B cell (primary cell): Measurements from ENCODE around the gene RAB39A. TPM values are rescaled to one million over a fixed set of nuclear protein-coding genes. Genes with fewer than 3 reads are reported as not detected.

Source experiments
- ATAC-seq: fragments of 200-7000 bp; cut with Tn5 transposase; one replicate; pipeline ENCODE4 v1.10.0; 2021; ENCODE audit warnings: low read depth, mild to moderate bottlenecking, moderate number of reproducible peaks, moderate library complexity
- CTCF ChIA-PET: fragments of 350-600 bp; sonication (Branson Sonifier 250); formaldehyde crosslinking; loops from one replicate; lab custom pipeline; 2021; ENCODE audit warnings: antibody characterized with exemption, inconsistent platforms; lab: Charles Lee
- POLR2A ChIA-PET: fragments of 350-600 bp; sonication (Branson Sonifier 250); formaldehyde crosslinking; loops from one replicate; lab custom pipeline; 2021; ENCODE audit warnings: antibody characterized with exemption; lab: Charles Lee
- DNase-seq: peaks from one replicate; pipeline ENCODE4 v3.0.0; 2013
- H2AFZ ChIP-seq: 2 replicates; pipeline ENCODE4 v1.6.1; 2012; ENCODE audit warnings: mild to moderate bottlenecking, low read depth, low read length; ENCODE audit not compliant: insufficient read depth, poor library complexity, severe bottlenecking
- H3K27ac ChIP-seq, 2 donors: 1 replicate in 1 of 2; 2 replicates in 1 of 2; pipeline ENCODE4 v1.5.1; 2012 to 2013; ENCODE audit warnings: low read length in 2 of 2, mild to moderate bottlenecking in 2 of 2, moderate library complexity in 1 of 2
- H3K27me3 ChIP-seq, 4 experiments: fragments of 200-600 bp in 1 of 4; sonication (generic) in 1 of 4; replicated peaks in 1 of 4; 1 replicate in 2 of 4; 2 replicates in 2 of 4; pipeline versions ENCODE4 v1.6.1 to v1.7.0; 2013 to 2016; ENCODE audit warnings: low read length in 3 of 4, mild to moderate bottlenecking in 2 of 4, mixed read lengths in 1 of 4, moderate library complexity in 1 of 4; ENCODE audit not compliant: insufficient read depth in 4 of 4, control insufficient read depth in 3 of 4; ENCODE audit errors: control extremely low read depth in 1 of 4
- H3K36me3 ChIP-seq, 2 experiments: replicated peaks in 1 of 2; 1 replicate in 1 of 2; 2 replicates in 1 of 2; pipeline versions ENCODE4 v1.6.1 to v1.7.1; 2013; ENCODE audit warnings: low read length in 1 of 2; ENCODE audit not compliant: insufficient read depth in 2 of 2, control insufficient read depth in 1 of 2; ENCODE audit errors: control extremely low read depth in 1 of 2, extremely low read depth in 1 of 2
- H3K4me1 ChIP-seq, 2 donors: fragments of 200-600 bp in 1 of 2; sonication (generic) in 1 of 2; 1 replicate in 1 of 2; 2 replicates in 1 of 2; pipeline versions ENCODE4 v1.5.1 to v1.6.1; 2013 to 2017; ENCODE audit warnings: low read length in 2 of 2; ENCODE audit not compliant: control insufficient read depth in 2 of 2, insufficient read depth in 2 of 2
- H3K4me2 ChIP-seq: replicated peaks from 2 replicates; pipeline ENCODE3; 2012; ENCODE audit warnings: mild to moderate bottlenecking, low read depth, low read length; ENCODE audit not compliant: poor library complexity, severe bottlenecking
- H3K4me3 ChIP-seq, 5 experiments: fragments of 200-600 bp in 1 of 5; sonication (generic) in 1 of 5; 1 replicate in 3 of 5; 2 replicates in 2 of 5; pipeline versions ENCODE4 v1.5.1 to v1.7.0; 2011 to 2016; ENCODE audit warnings: low read length in 4 of 5, mild to moderate bottlenecking in 4 of 5, low read depth in 2 of 5, control low read depth in 1 of 5, moderate library complexity in 1 of 5; ENCODE audit not compliant: insufficient read depth in 1 of 5; ENCODE audit errors: control extremely low read depth in 1 of 5, extremely low read depth in 1 of 5
- H3K79me2 ChIP-seq: fragments of 200-600 bp; sonication (generic); one replicate; pipeline ENCODE4 v1.6.0; 2016; ENCODE audit warnings: low read length; ENCODE audit not compliant: control insufficient read depth, insufficient read depth
- H3K9ac ChIP-seq: fragments of 200-600 bp; sonication (generic); 2 replicates; pipeline ENCODE4 v1.6.1; 2017; ENCODE audit warnings: mild to moderate bottlenecking, low read length, moderate library complexity
- H3K9me3 ChIP-seq, 3 donors: one replicate each; pipeline versions ENCODE4 v1.6.1 to v1.7.1; 2013; ENCODE audit warnings: low read length in 2 of 3; ENCODE audit not compliant: control insufficient read depth in 2 of 3, insufficient read depth in 1 of 3; ENCODE audit errors: control extremely low read depth in 1 of 3
- H4K20me1 ChIP-seq: 2 replicates; pipeline ENCODE4 v1.6.0; 2012; ENCODE audit warnings: mild to moderate bottlenecking, low read length; ENCODE audit not compliant: insufficient read depth, control insufficient read depth, poor library complexity, severe bottlenecking
- H3K27ac Mint-ChIP-seq: one replicate; pipeline ENCODE4 v1.8.0; 2021; ENCODE audit warnings: mixed read lengths
- H3K27me3 Mint-ChIP-seq: one replicate; pipeline ENCODE4 v1.8.0; 2021; ENCODE audit warnings: mixed read lengths
- H3K4me1 Mint-ChIP-seq: one replicate; pipeline ENCODE4 v1.8.0; 2021; ENCODE audit warnings: mixed read lengths
- H3K4me3 Mint-ChIP-seq: one replicate; pipeline ENCODE4 v1.8.0; 2021; ENCODE audit warnings: mixed read lengths
- H3K9me3 Mint-ChIP-seq: one replicate; pipeline ENCODE4 v1.8.0; 2022; ENCODE audit warnings: mixed read lengths; ENCODE audit not compliant: insufficient read depth
- EZH2 ChIP-seq: IDR thresholded peaks from 2 replicates; pipeline ENCODE4 v1.6.1; 2012; ENCODE audit warnings: borderline replicate concordance, low read depth, mild to moderate bottlenecking, moderate library complexity, low read length; ENCODE audit not compliant: insufficient read depth, poor library complexity, severe bottlenecking
- WGBS: methylation state at CpG from one replicate; pipeline ENCODE4 v1.1.5; 2013; ENCODE audit warnings: missing lambda C conversion rate; ENCODE audit not compliant: insufficient coverage; 5-methylcytosine and 5-hydroxymethylcytosine counted together
- intact Hi-C: fragments of 100-400 bp; cut with micrococcal nuclease; formaldehyde crosslinking; loops from one replicate; pipeline ENCODE4 v1.10.0; 2022
- polyA plus RNA-seq: library from polyadenylated mRNA; depleted of rRNA; stranded (reverse); fragments of >200 nt; gene quantifications from 2 replicates; pipeline ENCODE4 v1.2.3, GENCODE V29; 2012
- total RNA-seq, 2 donors: library from RNA; stranded (reverse); fragments of 120-200 nt in 1 of 2; gene quantifications; 1 replicate in 1 of 2; 2 replicates in 1 of 2; pipeline versions ENCODE4 v1.2.3 to v1.2.4, GENCODE V29; 2013 to 2022
- TF ChIP-seq, protein P1 (sequence below): fragments of 200-600 bp; IDR thresholded peaks from one replicate; pipeline ENCODE4 v1.8.0; 2022; ENCODE audit warnings: antibody characterized with exemption, mild to moderate bottlenecking

The RAB39A gene
- total and polyA plus RNA-seq, 2 donors (not counting 1 experiment from before 2014, with no cell fraction given) = 1.3 to 2.4 TPM

- Histone ChIP-seq H3K4me3 (no peak overlapping the region), H3K36me3 (no peaks in the 10 kb centered on the region), H3K4me2 (no peak overlapping the region), H3K9me3 (no peaks in the 10 kb centered on the region), H2AFZ (no peak overlapping the region), H3K9ac (no peak overlapping the region), H4K20me1 (no peaks in the 10 kb centered on the region), H3K27ac (no peak overlapping the region), H3K79me2 (no peaks in the 10 kb centered on the region), H3K27me3 (no peaks in the 10 kb centered on the region), H3K4me1 (no peaks in the 10 kb centered on the region)
- no peak overlapping the region for H3K4me3 Mint-ChIP-seq
- H3K4me1 Mint-ChIP-seq = peaks cover 2% of the 10 kb centered on the region
- no peaks in the 10 kb centered on the region for H3K27me3 Mint-ChIP-seq
- no peak for ATAC-seq
- ChIA-PET POLR2A (no interaction called here), CTCF (interaction anchor here (0.6 kb wide), 1 partner anchor 15 kb away, joined by 3 read pairs; no protein-coding TSS in a partner anchor)
- H3K27ac Mint-ChIP-seq = no peak overlapping the region
- 89% methylated on average over 1 of the region's 1 CpG for WGBS
- TF ChIP-seq EZH2 = no peak
- TF ChIP-seq, protein P1, sequence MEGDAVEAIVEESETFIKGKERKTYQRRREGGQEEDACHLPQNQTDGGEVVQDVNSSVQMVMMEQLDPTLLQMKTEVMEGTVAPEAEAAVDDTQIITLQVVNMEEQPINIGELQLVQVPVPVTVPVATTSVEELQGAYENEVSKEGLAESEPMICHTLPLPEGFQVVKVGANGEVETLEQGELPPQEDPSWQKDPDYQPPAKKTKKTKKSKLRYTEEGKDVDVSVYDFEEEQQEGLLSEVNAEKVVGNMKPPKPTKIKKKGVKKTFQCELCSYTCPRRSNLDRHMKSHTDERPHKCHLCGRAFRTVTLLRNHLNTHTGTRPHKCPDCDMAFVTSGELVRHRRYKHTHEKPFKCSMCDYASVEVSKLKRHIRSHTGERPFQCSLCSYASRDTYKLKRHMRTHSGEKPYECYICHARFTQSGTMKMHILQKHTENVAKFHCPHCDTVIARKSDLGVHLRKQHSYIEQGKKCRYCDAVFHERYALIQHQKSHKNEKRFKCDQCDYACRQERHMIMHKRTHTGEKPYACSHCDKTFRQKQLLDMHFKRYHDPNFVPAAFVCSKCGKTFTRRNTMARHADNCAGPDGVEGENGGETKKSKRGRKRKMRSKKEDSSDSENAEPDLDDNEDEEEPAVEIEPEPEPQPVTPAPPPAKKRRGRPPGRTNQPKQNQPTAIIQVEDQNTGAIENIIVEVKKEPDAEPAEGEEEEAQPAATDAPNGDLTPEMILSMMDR = no peak
- no peak for DNase-seq
- H3K9me3 Mint-ChIP-seq = no peaks in the 10 kb centered on the region
- intact Hi-C loops = no loop called here
These were observed 28.3 kb downstream of the RAB39A start for GRCh38 chr11:107956543-107956942.

GRCh38 chr11:107957109-107957588, 28.9 kb downstream of the RAB39A start:
- DNase-seq (no peak), ATAC-seq (no peak)
- H3K4me3 Mint-ChIP-seq = no peak overlapping the region
- no peaks in the 10 kb centered on the region for H3K9me3 ChIP-seq
- H2AFZ ChIP-seq = no peak overlapping the region
- intact Hi-C loops = no loop called here
- H3K27me3 ChIP-seq = no peaks in the 10 kb centered on the region
- H3K4me2 ChIP-seq = no peak overlapping the region
- H4K20me1 ChIP-seq = no peaks in the 10 kb centered on the region
- H3K9me3 Mint-ChIP-seq = no peaks in the 10 kb centered on the region
- TF ChIP-seq EZH2 = no peak
- TF ChIP-seq, protein P1 = no peak
- no peaks in the 10 kb centered on the region for H3K79me2 ChIP-seq
- WGBS = 0% methylated on average over 1 of the region's 1 CpG
- H3K4me1 Mint-ChIP-seq = peaks cover 2% of the 10 kb centered on the region
- H3K4me3 ChIP-seq = no peak overlapping the region
- no peaks in the 10 kb centered on the region for H3K36me3 ChIP-seq
- ChIA-PET CTCF (interaction anchor here (0.6 kb wide), 1 partner anchor 16 kb away, joined by 3 read pairs; no protein-coding TSS in a partner anchor), POLR2A (no interaction called here)
- H3K4me1 ChIP-seq = no peaks in the 10 kb centered on the region
- H3K9ac ChIP-seq = no peak overlapping the region
- H3K27ac ChIP-seq = no peak overlapping the region
- H3K27me3 Mint-ChIP-seq = no peaks in the 10 kb centered on the region
- no peak overlapping the region for H3K27ac Mint-ChIP-seq
